Activated T-cell treated with anti-CD3 and anti-CD28 coated beads, Interleukin-2, amount 50 U/mL, for 4 hours (primary cell): ENCODE data around the gene PAFAH2. TPM values are rescaled to one million over a fixed set of nuclear protein-coding genes. Genes with fewer than 3 reads are reported as not detected.

Experiments
- ATAC-seq, 2 donors: fragments of 200-7000 bp; cut with Tn5 transposase; one replicate each; pipeline ENCODE4 v1.10.0; 2021
- DNase-seq: peaks from one replicate; pipeline ENCODE4 v3.0.0-alpha.2; 2020
- H3K27me3 Mint-ChIP-seq: one replicate; pipeline ENCODE4 v1.8.0; 2021; ENCODE audit warnings: low read depth, mixed read lengths
- H3K36me3 Mint-ChIP-seq: one replicate; pipeline ENCODE4 v1.8.0; 2022; ENCODE audit warnings: mixed read lengths; ENCODE audit not compliant: insufficient read depth
- H3K4me1 Mint-ChIP-seq: one replicate; pipeline ENCODE4 v1.8.0; 2021; ENCODE audit warnings: low read depth, mixed read lengths
- H3K4me3 Mint-ChIP-seq: one replicate; pipeline ENCODE4 v1.8.0; 2021; ENCODE audit warnings: mild to moderate bottlenecking, moderate library complexity, mixed read lengths
- H3K9me3 Mint-ChIP-seq: one replicate; pipeline ENCODE4 v1.8.0; 2021; ENCODE audit warnings: mixed read lengths
- total RNA-seq, 3 donors: library from RNA; stranded (reverse); gene quantifications; one replicate each; pipeline ENCODE4 v1.2.1, GENCODE V29; 2021

The PAFAH2 gene
- total RNA-seq, result 10 to 100 TPM in 1 of 3 donors, 1 to 10 TPM in 2; 7.1 to 10.4 (median 8.3) TPM

DNA sequence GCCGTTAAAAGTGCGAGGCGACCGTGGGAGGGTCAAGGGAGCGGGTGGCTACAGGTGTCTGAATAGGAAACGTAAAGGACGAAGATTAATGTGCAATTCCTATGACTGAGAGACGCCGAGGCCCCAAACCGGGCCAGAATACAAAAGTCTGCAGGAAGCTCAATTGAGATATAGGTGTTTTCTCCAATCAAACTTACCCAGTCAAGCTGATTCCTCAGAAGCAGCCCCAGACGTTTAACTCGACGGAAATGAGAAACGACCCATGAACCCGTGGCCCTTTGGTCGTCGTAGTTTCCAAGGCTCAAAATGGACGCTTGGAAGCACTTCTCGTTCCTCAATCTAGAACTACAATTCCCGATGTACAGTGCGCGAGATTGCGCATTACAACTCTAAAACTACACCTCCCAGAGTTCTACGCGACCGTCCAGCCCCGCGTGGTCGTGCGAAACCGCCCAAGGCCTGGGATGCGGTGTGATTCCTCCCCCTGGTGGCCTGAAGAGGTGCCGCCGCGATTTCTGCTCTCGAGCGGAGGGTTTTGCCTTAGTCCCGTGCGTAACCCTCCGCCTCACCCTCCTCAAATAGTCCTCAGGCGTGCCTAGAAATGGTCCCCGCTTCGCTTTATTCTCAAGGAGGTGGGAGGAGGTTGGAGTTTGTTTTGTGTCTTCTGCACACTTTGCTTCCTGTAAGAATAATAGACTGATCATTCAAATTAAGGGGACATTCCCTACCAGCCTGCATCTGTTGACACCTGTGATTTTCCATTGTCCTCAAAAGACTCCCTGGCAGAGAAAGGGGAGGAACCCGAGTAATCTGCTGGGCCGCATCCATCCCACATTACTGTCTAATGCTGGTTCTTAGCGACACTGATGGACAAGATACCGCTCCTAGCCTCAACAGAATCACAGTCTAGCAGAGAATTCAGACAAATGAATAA is at the start of gene PAFAH2:
Gene PAFAH2, minus strand, starts transcription at position 236 of the 934 bp plus-strand sequence. CDS start 7,247 bp downstream, outside the sequence.
- H3K36me3 Mint-ChIP-seq, result peaks cover 7% of the 10 kb centered on the region
- ATAC-seq (peak; percentile 97 to 98), DNase-seq (peak; percentile 95)
- H3K4me1 Mint-ChIP-seq, result peaks cover 25% of the 10 kb centered on the region
- H3K4me3 Mint-ChIP-seq, result peak within 1 kb of the TSS; percentile 95
- H3K9me3 Mint-ChIP-seq, result no peaks in the 10 kb centered on the region
- no peaks in the 10 kb centered on the region for H3K27me3 Mint-ChIP-seq

DNA sequence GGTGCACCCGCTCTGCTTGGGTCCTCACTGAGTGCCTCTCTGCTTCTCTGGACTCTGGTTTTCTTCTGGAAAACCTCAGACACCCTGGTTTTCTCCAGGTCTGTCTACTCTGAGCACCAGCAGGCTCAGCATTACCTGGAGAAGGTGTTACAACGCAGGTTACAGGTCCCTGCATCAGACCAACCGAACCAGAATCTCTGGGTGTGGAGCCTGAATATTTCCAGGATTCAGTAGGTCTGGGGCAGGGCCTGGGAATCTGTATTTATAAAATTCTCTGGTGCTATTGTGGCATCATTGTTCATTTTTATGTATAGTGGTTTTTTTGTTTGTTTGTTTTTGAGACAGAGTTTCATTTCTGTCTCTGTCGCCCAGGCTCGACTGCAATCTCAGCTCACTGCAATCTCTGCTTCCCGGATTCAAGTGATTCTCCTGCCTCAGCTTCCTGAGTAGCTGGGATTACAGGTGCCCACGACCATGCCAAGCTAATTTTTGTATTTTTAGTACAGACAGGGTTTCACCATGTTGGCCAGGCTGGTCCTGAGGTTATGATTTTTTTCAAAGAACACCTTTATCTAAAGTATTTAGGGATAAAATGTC is 49.5 kb upstream of the PAFAH2 start:
- Mint-ChIP-seq H3K4me3 (no peak overlapping the region), H3K9me3 (no peaks in the 10 kb centered on the region), H3K27me3 (peaks cover 67% of the 10 kb centered on the region), H3K36me3 (no peaks in the 10 kb centered on the region), H3K4me1 (peaks cover 1% of the 10 kb centered on the region)
- DNase-seq (no peak), ATAC-seq (no peak)

DNA sequence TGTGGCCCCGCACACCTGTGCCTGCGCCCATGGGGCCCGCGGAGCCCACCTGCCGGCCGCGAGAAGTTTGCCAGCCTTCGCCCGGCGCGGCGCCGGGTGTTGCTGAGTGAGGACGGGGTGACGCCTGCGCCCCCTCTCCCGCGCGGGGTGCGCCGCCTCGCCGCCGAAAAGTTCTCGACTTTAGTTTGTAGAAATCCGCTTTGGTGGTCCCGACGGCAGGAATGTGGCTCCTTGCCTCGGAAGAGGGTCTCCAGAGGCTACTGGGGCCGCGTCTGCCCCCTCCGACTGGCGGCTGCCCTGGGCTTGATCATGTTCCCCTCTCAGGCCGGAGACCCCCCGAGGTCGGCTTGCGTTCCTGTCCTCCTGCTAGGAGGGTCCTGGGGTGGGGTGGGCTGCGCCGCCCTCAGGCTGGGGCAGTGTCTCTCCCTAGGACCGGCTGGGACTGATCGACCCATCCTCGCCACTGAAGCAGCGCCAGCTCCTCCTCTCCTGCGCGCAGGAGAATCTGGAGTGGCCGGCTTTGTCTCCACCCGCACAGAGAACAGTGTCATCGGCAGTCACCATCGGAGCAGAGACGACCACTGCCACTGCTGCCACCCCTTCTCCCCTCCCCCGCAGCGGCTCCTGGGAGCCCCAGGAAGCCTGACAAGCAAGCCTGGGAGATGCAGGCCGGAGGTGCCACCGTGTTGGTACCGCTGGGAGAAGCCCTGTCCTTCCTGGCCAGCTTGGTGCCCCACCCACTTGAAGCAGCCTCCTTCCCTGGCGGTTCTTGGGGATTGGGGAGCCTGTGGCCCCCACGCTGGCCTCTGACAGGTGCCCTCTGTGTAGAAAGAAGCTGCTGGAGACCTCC is 48.6 kb upstream of the PAFAH2 start:
- DNase-seq (no peak), ATAC-seq (no peak)
- no peak overlapping the region for H3K4me3 Mint-ChIP-seq
- peaks cover 63% of the 10 kb centered on the region for H3K27me3 Mint-ChIP-seq
- peaks cover 1% of the 10 kb centered on the region for H3K4me1 Mint-ChIP-seq
- no peaks in the 10 kb centered on the region for H3K9me3 Mint-ChIP-seq
- no peaks in the 10 kb centered on the region for H3K36me3 Mint-ChIP-seq

GRCh38 chr1:26045722-26046245 is 47.9 kb upstream of the PAFAH2 start, which contains the start of gene SLC30A2:
SLC30A2 (minus strand) TSS chr1:26046118; CDS start chr1:26045896, 222 bp downstream.
- ATAC-seq (peak; percentile 36 to 43), DNase-seq (no peak)
- H3K4me1 Mint-ChIP-seq, result peaks cover 1% of the 10 kb centered on the region
- H3K27me3 Mint-ChIP-seq, result peaks cover 56% of the 10 kb centered on the region
- no peak within 1 kb of the TSS for H3K4me3 Mint-ChIP-seq
- no peaks in the 10 kb centered on the region for H3K9me3 Mint-ChIP-seq
- no peaks in the 10 kb centered on the region for H3K36me3 Mint-ChIP-seq

GRCh38 chr1:26044971-26045721 is 47.3 kb upstream of the PAFAH2 start:
- ATAC-seq (peak; percentile 25 to 33), DNase-seq (no peak)
- Mint-ChIP-seq H3K36me3 (no peaks in the 10 kb centered on the region), H3K4me3 (no peak overlapping the region), H3K27me3 (peaks cover 51% of the 10 kb centered on the region), H3K9me3 (no peaks in the 10 kb centered on the region), H3K4me1 (peaks cover 1% of the 10 kb centered on the region)

GRCh38 chr1:26044414-26044813 is 46.6 kb upstream of the PAFAH2 start:
- peaks cover 44% of the 10 kb centered on the region for H3K27me3 Mint-ChIP-seq

GRCh38 chr1:26043765-26044164 is 45.9 kb upstream of the PAFAH2 start:
- Mint-ChIP-seq H3K4me1 (peaks cover 1% of the 10 kb centered on the region), H3K4me3 (no peak overlapping the region), H3K9me3 (no peaks in the 10 kb centered on the region), H3K27me3 (peaks cover 43% of the 10 kb centered on the region), H3K36me3 (no peaks in the 10 kb centered on the region)
- ATAC-seq (no peak), DNase-seq (no peak)

More at GRCh38 chr1:26044414-26044813, 46.6 kb upstream of the PAFAH2 start:
- no peaks in the 10 kb centered on the region for H3K9me3 Mint-ChIP-seq
- DNase-seq (no peak), ATAC-seq (no peak)
- no peaks in the 10 kb centered on the region for H3K36me3 Mint-ChIP-seq
- peaks cover 1% of the 10 kb centered on the region for H3K4me1 Mint-ChIP-seq
- no peak overlapping the region for H3K4me3 Mint-ChIP-seq

DNA sequence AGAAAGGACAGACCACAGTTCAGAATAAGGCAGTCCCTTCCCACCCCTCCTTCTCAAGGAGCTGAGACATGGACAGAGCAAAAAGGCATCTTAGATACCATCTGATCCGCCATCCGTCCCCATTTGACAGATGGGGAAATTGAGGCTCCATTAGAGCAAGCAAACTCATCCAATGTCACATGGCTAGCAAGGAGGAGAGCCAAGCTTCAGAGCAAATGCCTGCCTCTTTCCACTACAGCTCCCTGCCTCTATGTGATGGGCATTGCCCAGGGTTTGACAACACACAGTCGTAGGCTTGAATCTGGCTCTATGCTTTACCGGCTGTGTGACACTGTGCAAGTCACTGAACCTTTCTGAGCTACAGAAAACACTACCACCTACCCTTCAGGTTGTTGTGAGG is 44.1 kb upstream of the PAFAH2 start:
- Mint-ChIP-seq H3K4me3 (no peak overlapping the region), H3K27me3 (peaks cover 28% of the 10 kb centered on the region), H3K4me1 (peaks cover 1% of the 10 kb centered on the region), H3K9me3 (no peaks in the 10 kb centered on the region), H3K36me3 (no peaks in the 10 kb centered on the region)
- ATAC-seq (no peak), DNase-seq (no peak)

GRCh38 chr1:26041401-26041800 is 43.5 kb upstream of the PAFAH2 start:
- peaks cover 22% of the 10 kb centered on the region for H3K27me3 Mint-ChIP-seq
- H3K36me3 Mint-ChIP-seq, result no peaks in the 10 kb centered on the region
- H3K9me3 Mint-ChIP-seq, result no peaks in the 10 kb centered on the region

DNA sequence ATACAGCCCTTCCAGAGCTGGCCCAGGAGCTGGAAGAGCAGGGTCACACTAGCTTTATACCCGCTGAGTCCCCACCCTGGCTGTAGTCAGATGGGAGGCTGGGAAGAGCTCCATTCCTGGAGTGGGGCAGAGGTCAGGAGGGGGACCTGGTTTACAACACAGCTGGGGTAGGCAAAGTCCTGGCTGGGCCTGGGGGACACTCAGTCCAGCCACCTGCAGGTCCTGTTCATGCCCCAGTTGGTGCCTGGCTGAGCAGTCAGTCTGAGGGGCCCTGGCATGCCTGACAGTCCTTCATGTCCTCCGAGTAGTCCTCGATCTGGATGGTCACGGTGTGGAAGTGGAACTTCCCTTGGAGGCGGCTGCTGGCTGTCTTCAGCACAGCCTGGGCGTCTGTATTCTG is 41.0 kb upstream of the PAFAH2 start:
- DNase-seq (no peak), ATAC-seq (no peak)
- peaks cover 15% of the 10 kb centered on the region for H3K4me1 Mint-ChIP-seq
- H3K36me3 Mint-ChIP-seq, result no peaks in the 10 kb centered on the region
- no peak overlapping the region for H3K4me3 Mint-ChIP-seq
- H3K27me3 Mint-ChIP-seq, result peaks cover 6% of the 10 kb centered on the region
- H3K9me3 Mint-ChIP-seq, result no peaks in the 10 kb centered on the region

More at GRCh38 chr1:26041401-26041800, 43.5 kb upstream of the PAFAH2 start:
- ATAC-seq, result no peak
- Mint-ChIP-seq H3K4me1 (peaks cover 3% of the 10 kb centered on the region), H3K4me3 (no peak overlapping the region)
- no peak for DNase-seq

DNA sequence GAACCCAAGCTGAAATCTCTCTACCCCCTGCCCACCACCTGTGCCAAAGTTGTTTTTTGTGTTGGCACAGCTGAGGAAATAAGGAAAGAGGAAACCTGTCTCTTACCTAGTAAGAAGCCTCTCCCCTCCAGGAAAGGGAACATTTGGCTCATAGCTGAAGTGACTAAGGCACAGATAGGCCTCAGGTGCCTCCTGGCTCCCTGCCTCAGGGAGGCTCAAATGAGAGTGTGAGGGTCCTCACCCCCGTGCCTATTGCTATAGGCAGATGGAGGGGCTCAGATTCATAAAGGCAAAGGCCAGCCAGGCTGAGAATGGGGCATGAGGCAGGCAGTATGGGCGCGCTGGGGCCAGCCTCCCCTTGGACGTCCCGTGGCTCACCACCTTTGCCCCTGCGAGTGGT is 40.6 kb upstream of the PAFAH2 start:
- H3K27me3 Mint-ChIP-seq, result peaks cover 4% of the 10 kb centered on the region
- H3K4me3 Mint-ChIP-seq, result no peak overlapping the region
- H3K4me1 Mint-ChIP-seq, result peaks cover 15% of the 10 kb centered on the region
- no peaks in the 10 kb centered on the region for H3K36me3 Mint-ChIP-seq
- no peaks in the 10 kb centered on the region for H3K9me3 Mint-ChIP-seq
- ATAC-seq, result no peak
- DNase-seq, result no peak

DNA sequence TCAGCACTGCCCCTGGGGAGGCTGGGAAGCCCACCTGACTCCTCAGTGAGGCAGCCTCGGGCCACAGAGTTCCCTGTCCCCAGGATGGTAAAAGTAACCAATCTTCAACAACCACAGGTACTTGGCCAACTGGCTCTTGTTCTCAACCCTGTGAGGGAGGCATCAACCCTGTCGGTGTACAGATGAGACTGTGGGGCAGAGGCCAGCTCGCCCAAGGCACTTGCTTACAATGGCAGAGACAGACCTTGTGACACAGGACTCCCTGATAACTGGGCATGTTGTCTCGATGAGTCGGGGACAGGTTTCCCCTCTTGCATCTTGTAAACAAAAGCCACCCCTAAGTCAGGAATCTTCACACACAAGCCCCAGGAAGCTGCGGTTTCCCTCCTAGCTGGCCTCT is 40.0 kb upstream of the PAFAH2 start:
- Mint-ChIP-seq H3K9me3 (no peaks in the 10 kb centered on the region), H3K27me3 (peaks cover 4% of the 10 kb centered on the region), H3K4me1 (peaks cover 15% of the 10 kb centered on the region), H3K36me3 (no peaks in the 10 kb centered on the region), H3K4me3 (no peak overlapping the region)
- no peak for ATAC-seq
- DNase-seq, result no peak

DNA sequence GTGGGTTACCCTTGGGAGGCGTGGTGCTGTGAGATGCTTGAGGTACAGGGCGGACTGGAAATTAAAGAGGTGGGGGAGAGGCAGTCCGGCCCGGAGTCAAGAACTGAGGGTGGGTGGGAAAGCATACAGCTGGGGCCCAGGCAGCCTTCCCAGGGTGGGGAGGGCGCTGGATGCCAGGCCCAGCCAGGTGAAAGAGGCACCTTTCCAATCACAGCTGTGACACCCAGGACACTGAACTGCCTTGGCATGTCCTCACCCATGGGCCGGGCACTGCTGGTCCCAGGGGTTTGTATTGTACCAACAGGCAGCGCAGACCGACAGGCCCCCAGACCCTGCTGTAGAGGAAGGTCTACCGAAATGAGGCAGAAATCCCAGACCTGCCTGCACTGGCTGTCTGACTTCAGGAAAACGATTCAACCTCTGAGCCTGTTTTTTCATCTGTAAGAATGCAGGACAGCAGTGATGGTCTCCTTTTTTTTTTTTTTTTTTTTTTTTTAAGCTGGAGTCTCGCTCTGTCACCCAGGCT is 39.0 kb upstream of the PAFAH2 start:
- DNase-seq, result no peak
- Mint-ChIP-seq H3K4me1 (peaks cover 15% of the 10 kb centered on the region), H3K9me3 (no peaks in the 10 kb centered on the region)

More for the DNA sequence above, 39.0 kb upstream of the PAFAH2 start:
- H3K27me3 Mint-ChIP-seq, result peaks cover 2% of the 10 kb centered on the region
- ATAC-seq, result no peak
- H3K4me3 Mint-ChIP-seq, result peak overlapping the region; percentile 13
- H3K36me3 Mint-ChIP-seq, result no peaks in the 10 kb centered on the region
